HUDEP-2 (cell line): ENCODE data around the gene SCAMP4.

ENCODE experiments used
- DNase-seq, 76 experiments: peaks; one replicate each; lab custom pipeline; 2025; ENCODE audit not compliant: unreplicated experiment in 76 of 76; lab: John Stamatoyannopoulos, UW

The SCAMP4 gene

DNA sequence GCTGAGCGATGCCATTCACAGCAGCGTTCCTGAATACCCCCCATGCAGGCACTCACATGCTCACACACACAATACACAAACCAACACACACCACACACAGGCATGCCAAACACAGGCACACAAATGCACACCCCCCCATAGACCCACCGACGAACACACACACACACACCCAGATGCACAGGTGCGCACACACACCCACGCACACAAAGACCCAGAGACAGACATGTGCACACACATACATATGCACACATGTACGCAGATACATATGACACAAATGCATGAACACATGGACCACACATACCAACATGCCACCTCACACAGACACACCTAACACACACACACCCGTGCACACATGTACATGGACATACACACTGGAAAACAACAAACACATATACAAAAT lies 28.7 kb downstream of the SCAMP4 start:
- DNase-seq: no peak

GRCh38 chr19:1935484-1936208 lies 30.4 kb downstream of the SCAMP4 start:
- DNase-seq: peak in 6 of 76 experiments; percentile 18 to 37 (median 26)

GRCh38 chr19:1936430-1936829 lies 31.2 kb downstream of the SCAMP4 start:
- DNase-seq: no peak

DNA sequence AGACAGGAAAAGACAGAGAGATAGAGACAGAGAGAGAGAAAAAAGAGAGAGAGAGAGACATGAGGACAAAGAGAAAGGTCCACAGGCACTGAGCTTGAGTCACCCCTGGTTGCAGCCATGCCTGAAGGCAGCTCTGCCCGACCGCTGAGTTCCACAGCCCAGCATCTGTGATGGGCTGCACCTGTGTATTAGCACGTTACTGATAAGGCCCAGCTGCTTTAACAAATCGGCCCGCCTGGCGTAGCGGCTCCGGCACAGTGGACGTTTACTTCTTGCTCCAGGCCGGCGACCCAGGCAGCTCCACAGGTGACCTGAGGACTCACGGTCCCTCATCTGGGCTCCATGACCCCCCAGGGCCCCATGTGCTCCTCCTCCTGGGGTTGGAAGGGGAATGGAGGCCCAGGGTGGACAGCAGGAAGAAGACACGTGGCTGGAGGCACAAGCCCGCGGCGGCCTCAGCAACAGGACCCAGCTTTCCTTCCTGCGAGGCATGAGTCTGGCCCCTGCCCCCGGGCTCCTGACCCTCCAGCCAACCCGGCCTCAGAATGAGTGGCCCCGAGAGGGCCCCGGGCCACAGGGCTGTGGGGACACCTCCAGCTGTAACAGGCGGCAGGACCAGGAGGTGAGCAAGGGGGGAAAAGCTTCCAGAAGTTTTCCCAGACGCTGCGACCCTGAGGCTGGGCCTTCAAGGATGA lies 31.9 kb downstream of the SCAMP4 start:
- DNase-seq: no peak

DNA sequence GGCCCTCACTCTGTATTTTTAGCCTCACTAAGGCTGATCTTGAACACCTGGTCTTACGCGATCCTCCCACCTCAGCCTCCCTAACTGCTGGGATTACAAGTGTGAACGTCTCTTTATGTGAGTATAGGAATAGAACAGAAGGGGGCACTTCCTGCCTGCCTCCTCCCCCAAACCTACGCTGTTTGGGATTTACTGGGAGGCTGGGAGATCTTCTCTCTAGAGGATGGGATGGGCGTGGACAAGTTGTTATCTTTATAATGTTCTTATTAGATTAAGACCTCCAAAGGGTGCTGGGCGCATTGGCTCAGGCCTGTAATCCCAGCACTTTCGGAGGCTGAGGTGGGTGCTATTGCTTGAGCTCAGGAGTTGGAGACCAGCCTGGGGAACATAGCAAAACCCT lies 32.9 kb downstream of the SCAMP4 start:
- no peak for DNase-seq

GRCh38 chr19:1941146-1942077 lies 36.2 kb downstream of the SCAMP4 start, which contains the start of gene CSNK1G2:
Gene CSNK1G2 (plus strand): TSS chr19:1941172. CDS start chr19:1969773, 28,601 bp downstream.
- DNase-seq: peak in 3 of 76 experiments; percentile 36 to 52 (median 41)

DNA sequence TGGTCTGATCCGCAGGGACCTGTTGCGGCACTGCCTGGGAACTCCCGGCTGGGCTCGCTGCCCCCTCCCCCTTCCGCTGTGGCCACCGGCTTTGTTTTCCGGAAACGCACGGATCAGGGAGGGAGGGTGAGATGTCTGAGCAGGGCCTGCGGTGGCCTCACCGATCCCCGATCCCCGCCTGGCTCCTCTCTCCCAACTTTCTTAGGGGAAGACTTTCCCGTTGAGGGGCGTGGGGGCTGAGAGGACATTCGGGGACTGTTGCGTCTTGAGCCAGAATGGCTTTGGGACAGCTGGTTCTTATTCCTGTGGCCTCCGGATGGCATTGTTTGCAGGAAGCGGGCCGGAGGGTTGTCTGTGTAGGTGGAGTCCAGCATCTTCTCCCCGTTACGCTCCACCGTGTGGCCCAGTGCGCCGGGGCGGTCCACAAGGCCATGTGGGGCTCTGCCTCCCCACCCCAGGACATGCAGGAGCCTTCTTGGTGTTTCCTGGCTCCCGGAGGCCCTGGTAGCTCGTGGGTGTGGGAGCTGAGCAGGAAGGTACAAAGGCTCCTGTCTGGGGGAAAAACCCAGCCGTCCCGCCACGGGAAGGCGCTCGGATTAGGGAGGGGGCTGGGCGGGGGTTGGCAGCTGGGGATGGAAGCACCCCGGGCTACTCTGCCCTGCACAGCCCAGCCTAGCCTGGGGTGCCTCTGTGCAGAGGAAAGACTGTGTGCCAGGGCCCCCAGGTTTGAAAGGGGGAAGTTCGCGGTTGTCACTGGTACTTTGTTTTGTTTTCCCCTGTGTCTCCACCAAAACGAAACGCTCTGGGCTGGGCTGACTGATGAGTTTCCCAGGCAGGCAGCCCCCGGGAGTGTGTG lies 37.1 kb downstream of the SCAMP4 start:
- DNase-seq: peak in 52 of 76 experiments; percentile 13 to 88 (median 53)

DNA sequence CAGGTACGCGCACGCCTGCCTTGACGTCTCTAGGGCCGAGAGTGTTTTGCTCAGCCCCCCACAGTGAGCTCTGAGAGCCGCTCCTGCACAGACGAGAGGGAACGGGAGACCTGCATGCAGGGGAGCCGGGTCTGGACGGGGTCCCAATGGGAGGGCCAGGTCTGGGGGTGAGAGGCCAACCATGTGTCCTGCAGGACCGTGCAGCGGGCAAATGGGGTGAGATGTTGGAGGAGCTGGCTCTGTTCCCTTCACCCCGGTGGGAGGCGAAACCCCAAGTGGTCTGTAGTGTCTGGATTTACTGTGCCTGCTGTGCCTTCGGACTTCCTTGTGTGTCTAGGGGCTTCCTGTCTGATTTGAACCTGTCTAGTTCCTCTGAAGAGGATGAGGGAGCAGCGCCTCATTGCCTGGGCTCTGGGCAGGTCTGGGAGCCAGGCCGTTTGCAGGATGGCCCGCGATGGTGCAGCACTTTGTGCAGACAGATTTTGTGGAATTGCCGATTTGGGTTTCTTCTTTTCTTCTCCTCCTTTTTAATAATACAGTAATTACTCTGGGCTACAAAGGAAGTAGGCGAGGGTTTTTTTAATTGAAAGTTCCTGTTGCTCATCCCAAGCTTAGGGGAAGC lies 37.8 kb downstream of the SCAMP4 start:
- DNase-seq: no peak

GRCh38 chr19:1943661-1944087 lies 38.5 kb downstream of the SCAMP4 start:
- DNase-seq: no peak

DNA sequence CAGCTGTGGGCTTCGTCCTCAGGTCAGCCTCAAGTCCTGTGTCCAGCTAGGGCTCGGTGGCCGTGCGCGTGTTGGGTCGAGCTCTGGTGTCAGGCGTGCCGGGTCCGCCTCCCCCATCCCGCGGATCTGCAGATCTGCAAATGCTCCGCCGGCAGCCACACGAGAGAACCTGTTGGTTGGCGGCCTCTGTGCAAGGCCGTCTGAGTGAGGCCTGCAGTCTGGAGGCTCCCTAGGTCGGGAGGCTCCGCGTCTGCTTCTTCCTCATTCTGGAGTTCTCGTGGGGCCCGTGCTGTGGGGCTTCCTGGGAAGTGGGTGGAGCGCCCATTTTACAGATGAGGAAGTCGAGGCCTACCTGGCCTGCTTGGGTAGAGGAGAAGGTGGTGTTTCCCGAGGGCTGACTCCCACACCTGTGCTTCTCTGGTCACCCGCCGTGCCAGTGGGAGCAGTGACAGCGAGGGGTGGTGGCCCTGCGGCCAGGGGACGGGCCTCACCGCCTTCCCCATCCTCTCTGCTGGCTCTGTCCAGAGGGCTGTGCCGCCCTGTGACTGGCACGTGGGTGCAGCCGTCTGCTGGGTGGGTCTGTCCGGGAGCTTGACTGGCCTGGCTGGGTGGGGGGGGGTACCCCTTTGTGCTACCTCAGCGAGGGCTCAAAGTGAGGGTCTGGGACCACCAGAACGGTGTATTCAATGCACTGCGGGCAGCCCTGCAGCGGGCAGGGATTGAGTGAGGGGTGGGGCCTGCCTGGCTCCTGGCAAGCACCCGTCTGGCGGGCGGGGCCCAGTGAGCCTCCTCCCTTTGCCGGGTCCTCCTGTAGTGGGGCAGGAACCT lies 39.1 kb downstream of the SCAMP4 start:
- peak in 24 of 76 experiments; percentile 7 to 53 (median 32) for DNase-seq

GRCh38 chr19:1944916-1945561 lies 39.8 kb downstream of the SCAMP4 start:
- peak in 1 of 76 experiments; percentile 33 for DNase-seq

DNA sequence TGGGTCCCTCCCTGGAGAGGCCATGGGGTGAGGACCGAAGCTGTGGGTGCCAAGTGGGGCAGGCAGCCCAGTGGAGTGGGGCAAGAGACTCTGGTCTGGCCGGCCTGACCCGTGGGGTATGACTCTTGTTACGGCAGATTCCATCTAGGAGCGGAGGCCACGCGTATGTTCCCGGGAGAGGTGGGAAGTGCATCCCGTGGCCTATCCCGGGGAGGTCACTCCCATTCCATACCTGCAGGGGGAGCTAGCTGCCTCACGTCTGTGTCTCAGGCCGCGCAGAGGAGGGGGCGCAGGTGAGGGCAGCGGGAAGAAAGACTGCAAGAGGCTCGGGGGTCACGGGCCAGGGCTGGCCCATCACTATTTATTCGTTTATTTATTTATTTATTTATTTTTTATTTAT lies 40.7 kb downstream of the SCAMP4 start:
- DNase-seq: peak in 12 of 76 experiments; percentile 16 to 42 (median 25)

DNA sequence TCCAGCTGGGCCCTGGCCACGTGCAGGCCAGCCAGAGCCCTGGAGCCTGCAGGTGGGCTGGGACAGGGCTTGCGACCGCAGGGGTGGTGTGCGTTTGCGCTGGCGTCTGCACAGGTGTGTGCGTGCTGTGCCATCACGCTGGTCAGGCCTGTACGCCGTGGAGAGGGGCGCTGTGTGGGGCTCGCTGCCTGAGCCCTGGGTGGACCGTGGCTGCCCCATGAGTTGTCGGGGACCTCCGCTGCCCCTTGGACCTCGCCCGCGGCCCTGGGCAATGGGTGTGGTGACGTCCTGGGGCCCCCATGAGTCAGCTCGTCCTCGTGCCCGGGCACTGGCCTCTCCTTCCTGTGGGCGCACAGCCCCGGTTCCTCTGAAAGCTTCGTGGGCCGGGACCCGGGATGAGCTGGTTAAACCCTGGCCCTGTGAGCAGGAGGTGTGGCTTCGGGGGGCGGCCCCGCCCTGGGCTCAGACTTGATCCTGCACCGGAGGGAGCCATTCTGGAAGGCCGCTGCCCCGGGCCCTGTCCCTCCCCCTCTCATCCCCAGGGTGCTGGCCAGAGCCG lies 42.5 kb downstream of the SCAMP4 start:
- DNase-seq: no peak

DNA sequence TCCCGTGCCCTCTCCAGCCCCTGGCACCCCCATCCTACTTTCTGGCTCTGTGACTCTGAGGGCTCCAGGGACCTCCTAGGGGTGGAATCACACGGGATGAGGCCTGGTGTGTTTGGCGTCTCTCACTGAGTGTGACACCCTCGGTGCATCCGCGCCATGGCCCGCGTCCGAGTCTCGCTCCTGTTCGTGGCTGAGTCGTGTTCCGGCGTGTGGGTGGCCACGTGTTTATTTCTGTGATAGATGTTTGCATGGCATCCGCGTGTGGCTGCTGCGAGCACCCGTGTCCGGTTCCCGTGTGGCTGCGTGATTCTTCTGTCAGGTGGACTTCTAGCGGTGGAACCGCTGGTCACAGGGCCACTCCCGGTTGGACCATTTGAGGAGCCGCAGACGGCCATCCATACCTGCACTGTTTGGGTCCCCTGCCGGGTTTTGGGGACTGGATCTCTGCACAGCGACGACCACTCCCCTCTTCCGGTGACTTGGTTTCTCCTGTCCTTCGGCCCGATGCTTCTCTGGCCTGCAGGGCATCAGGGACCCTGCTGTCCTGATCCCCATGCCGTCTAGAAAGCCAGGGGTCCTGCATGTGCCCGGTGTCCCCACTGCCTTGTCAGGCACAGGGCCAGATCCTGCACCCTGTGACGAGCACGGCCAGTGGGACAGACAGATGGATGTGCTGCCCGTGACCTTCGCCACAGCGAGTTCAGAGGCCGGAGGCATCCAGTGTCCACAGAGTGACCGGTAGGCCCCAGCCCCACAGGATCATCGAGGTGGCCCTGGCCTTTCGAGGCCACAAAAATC lies 44.3 kb downstream of the SCAMP4 start:
- DNase-seq: no peak

DNA sequence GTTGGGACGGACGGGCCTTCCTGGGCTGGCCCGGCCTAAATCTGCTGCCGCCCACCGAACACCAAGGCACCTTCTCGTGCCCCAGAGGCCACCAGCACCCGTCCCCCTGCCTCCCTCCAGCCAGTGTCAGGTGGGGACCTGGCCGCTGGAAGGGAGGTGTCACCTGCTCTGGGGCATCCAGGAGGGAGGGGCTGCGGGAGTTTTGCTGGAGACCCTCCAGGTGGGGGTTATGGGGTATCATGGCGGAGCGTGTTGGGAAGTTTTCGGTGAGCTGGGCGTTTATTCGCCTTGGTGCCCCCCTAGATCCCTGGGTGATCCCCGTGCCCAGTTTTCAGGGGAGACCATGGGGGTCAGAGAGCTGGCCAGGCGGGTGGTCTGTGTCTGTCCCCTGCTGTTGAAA lies 45.4 kb downstream of the SCAMP4 start:
- DNase-seq: no peak

DNA sequence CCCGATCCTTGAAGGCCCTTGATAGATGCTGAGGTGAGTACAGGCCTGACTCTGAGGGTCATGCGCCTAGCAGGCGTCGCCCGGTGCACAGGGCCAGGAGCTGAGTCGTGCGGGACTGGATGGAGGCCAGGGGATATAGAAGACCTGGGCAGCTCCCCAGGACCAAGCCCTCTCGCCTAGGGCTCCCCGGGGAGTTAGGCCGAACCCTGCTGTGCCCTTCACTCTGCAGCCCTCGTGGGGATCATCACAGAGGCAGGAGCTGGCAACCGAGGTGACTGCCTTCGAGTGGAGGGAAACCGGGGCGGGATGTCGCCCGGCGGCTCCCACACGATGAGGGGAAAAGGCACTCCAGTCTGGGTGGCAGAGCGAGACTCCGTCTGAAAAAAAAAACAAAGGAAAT lies 47.4 kb downstream of the SCAMP4 start:
- peak in 11 of 76 experiments; percentile 11 to 44 (median 20) for DNase-seq

- no peak for DNase-seq
Observed at GRCh38 chr19:1953037-1953436, 47.8 kb downstream of the SCAMP4 start.
